IPS DF 6.9 (cell line): ENCODE data around the gene SMCO3.
A peak's percentile ranks its signal among the peaks of the same experiment; 100 is the strongest.

Experiments used
- DNase-seq: peaks from one replicate; pipeline ENCODE4 v3.0.0-alpha.2; 2013; ENCODE audit warnings: low read depth, low spot score
- H3K27ac ChIP-seq: one replicate; pipeline ENCODE4 v1.5.1; 2013; ENCODE audit warnings: low read length, control low read depth
- H3K27me3 ChIP-seq: 2 replicates; pipeline ENCODE4 v1.6.1; 2013; ENCODE audit warnings: mild to moderate bottlenecking, low read length; ENCODE audit not compliant: control insufficient read depth, insufficient read depth
- H3K36me3 ChIP-seq: 2 replicates; pipeline ENCODE4 v1.6.1; 2013; ENCODE audit warnings: low read length; ENCODE audit not compliant: control insufficient read depth, insufficient read depth
- H3K4me1 ChIP-seq: 2 replicates; pipeline ENCODE4 v1.6.1; 2013; ENCODE audit warnings: low read length; ENCODE audit not compliant: control insufficient read depth, insufficient read depth
- H3K4me3 ChIP-seq: 2 replicates; pipeline ENCODE4 v1.5.1; 2013; ENCODE audit warnings: mild to moderate bottlenecking, low read length
- H3K9me3 ChIP-seq: 2 replicates; pipeline ENCODE4 v1.6.1; 2013; ENCODE audit warnings: low read length, inconsistent platforms; ENCODE audit not compliant: control insufficient read depth, insufficient read depth
- WGBS: extraction: QIAGEN DNeasy Blood & Tissue Kit; methylation state at CpG from one replicate; pipeline ENCODE4 v1.1.7; 2013; ENCODE audit warnings: mixed read lengths, missing lambda C conversion rate; ENCODE audit not compliant: insufficient read length, insufficient coverage; 5-methylcytosine and 5-hydroxymethylcytosine counted together

SMCO3 gene

GRCh38 chr12:14775636-14775980 lies 38.4 kb downstream of the SMCO3 start:
- H3K4me3 ChIP-seq, result peak overlapping the region; percentile 77; the same call in 1 of the 2 replicates
- H3K36me3 ChIP-seq, result no peaks in the 10 kb centered on the region
- no CpG with 5 or more reads among the region's 1 CpG for whole genome bisulfite sequencing
- H3K9me3 ChIP-seq, result no peaks in the 10 kb centered on the region
- H3K27me3 ChIP-seq, result no peaks in the 10 kb centered on the region
- no peak for DNase-seq
- H3K4me1 ChIP-seq, result no peaks in the 10 kb centered on the region; the same call in 1 of the 2 replicates
- H3K27ac ChIP-seq, result no peak overlapping the region

- no peak overlapping the region for H3K27ac ChIP-seq
- H3K4me1 ChIP-seq, result no peaks in the 10 kb centered on the region; the same call in 1 of the 2 replicates
- WGBS, result no CpG with 5 or more reads among the region's 34 CpGs
- H3K4me3 ChIP-seq, result peak overlapping the region; percentile 77
- DNase-seq, result no peak
- H3K9me3 ChIP-seq, result no peaks in the 10 kb centered on the region
- H3K27me3 ChIP-seq, result no peaks in the 10 kb centered on the region
- H3K36me3 ChIP-seq, result no peaks in the 10 kb centered on the region
Measured at GRCh38 chr12:14774906-14775635, 38.9 kb downstream of the SMCO3 start.

GRCh38 chr12:14774074-14774905 lies 39.7 kb downstream of the SMCO3 start:
- DNase-seq, result peak; percentile 92
- Histone ChIP-seq H3K27me3 (no peaks in the 10 kb centered on the region), H3K4me3 (peak overlapping the region; percentile 77), H3K4me1 (no peaks in the 10 kb centered on the region; the same call in 1 of the 2 replicates), H3K36me3 (no peaks in the 10 kb centered on the region), H3K27ac (no peak overlapping the region), H3K9me3 (no peaks in the 10 kb centered on the region)
- WGBS, result no CpG with 5 or more reads among the region's 67 CpGs

GRCh38 chr12:14773685-14774073 lies 40.3 kb downstream of the SMCO3 start:
- no peaks in the 10 kb centered on the region for H3K27me3 ChIP-seq
- DNase-seq, result no peak
- WGBS, result no CpG with 5 or more reads among the region's 16 CpGs
- H3K9me3 ChIP-seq, result no peaks in the 10 kb centered on the region
- H3K27ac ChIP-seq, result no peak overlapping the region
- peak overlapping the region; percentile 26; the same call in 1 of the 2 replicates for H3K4me3 ChIP-seq
- no peaks in the 10 kb centered on the region for H3K36me3 ChIP-seq
- H3K4me1 ChIP-seq, result no peaks in the 10 kb centered on the region; the same call in 1 of the 2 replicates

- no CpG with 5 or more reads among the region's 5 CpGs for WGBS
- no peaks in the 10 kb centered on the region; the same call in 1 of the 2 replicates for H3K4me1 ChIP-seq
- no peak overlapping the region for H3K4me3 ChIP-seq
- no peaks in the 10 kb centered on the region for H3K27me3 ChIP-seq
- no peak for DNase-seq
- no peak overlapping the region for H3K27ac ChIP-seq
- no peaks in the 10 kb centered on the region for H3K36me3 ChIP-seq
- no peaks in the 10 kb centered on the region for H3K9me3 ChIP-seq
Measured at GRCh38 chr12:14772946-14773345, 41.0 kb downstream of the SMCO3 start.

- Histone ChIP-seq H3K4me1 (no peaks in the 10 kb centered on the region; the same call in 1 of the 2 replicates), H3K36me3 (no peaks in the 10 kb centered on the region), H3K9me3 (no peaks in the 10 kb centered on the region), H3K27ac (no peak overlapping the region), H3K27me3 (no peaks in the 10 kb centered on the region), H3K4me3 (no peak overlapping the region; the same call in 1 of the 2 replicates)
- no peak for DNase-seq
- WGBS, result no CpG with 5 or more reads among the region's 6 CpGs
Measured at GRCh38 chr12:14771651-14772137, 42.3 kb downstream of the SMCO3 start.

- Histone ChIP-seq H3K36me3 (no peaks in the 10 kb centered on the region), H3K27me3 (no peaks in the 10 kb centered on the region), H3K27ac (no peak overlapping the region), H3K4me1 (no peaks in the 10 kb centered on the region; the same call in 1 of the 2 replicates), H3K4me3 (peak overlapping the region; percentile 66), H3K9me3 (no peaks in the 10 kb centered on the region)
- DNase-seq, result peak; percentile 87
- WGBS, result no CpG with 5 or more reads among the region's 56 CpGs
Measured at GRCh38 chr12:14770496-14771461, 43.2 kb downstream of the SMCO3 start.

- DNase-seq, result no peak
- Histone ChIP-seq H3K27ac (no peak overlapping the region), H3K27me3 (no peaks in the 10 kb centered on the region), H3K9me3 (no peaks in the 10 kb centered on the region), H3K36me3 (no peaks in the 10 kb centered on the region), H3K4me1 (no peaks in the 10 kb centered on the region; the same call in 1 of the 2 replicates), H3K4me3 (peak overlapping the region; percentile 66; the same call in 1 of the 2 replicates)
- no CpG with 5 or more reads among the region's 38 CpGs for WGBS
Measured at GRCh38 chr12:14769969-14770495, 44.0 kb downstream of the SMCO3 start.

- H3K36me3 ChIP-seq, result no peaks in the 10 kb centered on the region
- peak overlapping the region; percentile 66; the same call in 1 of the 2 replicates for H3K4me3 ChIP-seq
- H3K4me1 ChIP-seq, result no peaks in the 10 kb centered on the region; the same call in 1 of the 2 replicates
- no CpG with 5 or more reads among the region's 26 CpGs for WGBS
- no peaks in the 10 kb centered on the region for H3K9me3 ChIP-seq
- H3K27me3 ChIP-seq, result no peaks in the 10 kb centered on the region
- H3K27ac ChIP-seq, result no peak overlapping the region
- DNase-seq, result no peak
Measured at GRCh38 chr12:14769466-14769968, 44.5 kb downstream of the SMCO3 start.
